Activated naive CD8-positive, alpha-beta T cell treated with anti-CD3 and anti-CD28 coated beads, Interleukin-2, amount 50 U/mL, for 24 hours (primary cell): ENCODE measurements around the gene GUCA2A.

Source experiments
- ATAC-seq: fragments of 150-1000 bp; cut with Tn5 transposase; one replicate; pipeline ENCODE4 v1.10.0; 2021
- DNase-seq: peaks from one replicate; pipeline ENCODE4 v3.0.0; 2021
- H3K27ac Mint-ChIP-seq: one replicate; pipeline ENCODE4 v1.8.0; 2021; ENCODE audit warnings: mild to moderate bottlenecking, mixed read lengths
- H3K27me3 Mint-ChIP-seq: one replicate; pipeline ENCODE4 v1.8.0; 2021; ENCODE audit warnings: mixed read lengths
- H3K36me3 Mint-ChIP-seq: one replicate; pipeline ENCODE4 v1.8.0; 2021; ENCODE audit warnings: low read depth, mixed read lengths
- H3K4me1 Mint-ChIP-seq: one replicate; pipeline ENCODE4 v1.8.0; 2021; ENCODE audit warnings: mixed read lengths
- H3K4me3 Mint-ChIP-seq: one replicate; pipeline ENCODE4 v1.8.0; 2021; ENCODE audit warnings: mild to moderate bottlenecking, moderate library complexity, mixed read lengths
- H3K9me3 Mint-ChIP-seq: one replicate; pipeline ENCODE4 v1.8.0; 2021; ENCODE audit warnings: mixed read lengths

GUCA2A gene

GRCh38 chr1:42171679-42172266 is 7.2 kb upstream of the GUCA2A start:
- ATAC-seq: no peak
- H3K4me3 Mint-ChIP-seq: no peak overlapping the region
- H3K36me3 Mint-ChIP-seq: peaks cover 1% of the 10 kb centered on the region
- no peaks in the 10 kb centered on the region for H3K9me3 Mint-ChIP-seq
- no peaks in the 10 kb centered on the region for H3K4me1 Mint-ChIP-seq
- DNase-seq: no peak
- no peak overlapping the region for H3K27ac Mint-ChIP-seq
- H3K27me3 Mint-ChIP-seq: no peaks in the 10 kb centered on the region

GRCh38 chr1:42170779-42171621 is 6.5 kb upstream of the GUCA2A start:
- no peaks in the 10 kb centered on the region for H3K9me3 Mint-ChIP-seq
- ATAC-seq (no peak), DNase-seq (no peak)
- no peaks in the 10 kb centered on the region for H3K27me3 Mint-ChIP-seq
- H3K4me3 Mint-ChIP-seq: no peak overlapping the region
- no peaks in the 10 kb centered on the region for H3K4me1 Mint-ChIP-seq
- H3K36me3 Mint-ChIP-seq: no peaks in the 10 kb centered on the region
- no peak overlapping the region for H3K27ac Mint-ChIP-seq

- no peaks in the 10 kb centered on the region for H3K4me1 Mint-ChIP-seq
- H3K36me3 Mint-ChIP-seq: no peaks in the 10 kb centered on the region
- DNase-seq (no peak), ATAC-seq (no peak)
- H3K4me3 Mint-ChIP-seq: no peak overlapping the region
- H3K27ac Mint-ChIP-seq: no peak overlapping the region
- no peaks in the 10 kb centered on the region for H3K9me3 Mint-ChIP-seq
- H3K27me3 Mint-ChIP-seq: no peaks in the 10 kb centered on the region
These were observed 4.2 kb upstream of the GUCA2A start for GRCh38 chr1:42168763-42169162.

- Mint-ChIP-seq H3K4me3 (no peak overlapping the region), H3K36me3 (no peaks in the 10 kb centered on the region), H3K4me1 (no peaks in the 10 kb centered on the region), H3K27me3 (no peaks in the 10 kb centered on the region), H3K27ac (no peak overlapping the region), H3K9me3 (no peaks in the 10 kb centered on the region)
- ATAC-seq (no peak), DNase-seq (no peak)
These were observed 3.8 kb upstream of the GUCA2A start for GRCh38 chr1:42168391-42168670.

GRCh38 chr1:42167611-42168390 is 3.3 kb upstream of the GUCA2A start:
- no peaks in the 10 kb centered on the region for H3K27me3 Mint-ChIP-seq

GRCh38 chr1:42165511-42166210 is 1.1 kb upstream of the GUCA2A start:
- Mint-ChIP-seq H3K36me3 (no peaks in the 10 kb centered on the region), H3K27me3 (peaks cover 4% of the 10 kb centered on the region), H3K4me3 (no peak overlapping the region), H3K4me1 (no peaks in the 10 kb centered on the region), H3K27ac (no peak overlapping the region), H3K9me3 (peaks cover 8% of the 10 kb centered on the region)
- DNase-seq (no peak), ATAC-seq (no peak)

More at GRCh38 chr1:42167611-42168390, 3.3 kb upstream of the GUCA2A start:
- no peak overlapping the region for H3K4me3 Mint-ChIP-seq
- no peaks in the 10 kb centered on the region for H3K36me3 Mint-ChIP-seq
- H3K4me1 Mint-ChIP-seq: no peaks in the 10 kb centered on the region
- ATAC-seq (no peak), DNase-seq (no peak)
- H3K9me3 Mint-ChIP-seq: no peaks in the 10 kb centered on the region
- no peak overlapping the region for H3K27ac Mint-ChIP-seq

GRCh38 chr1:42163536-42164503 is 725 bp downstream of the GUCA2A start:
- Mint-ChIP-seq H3K27ac (no peak overlapping the region), H3K4me3 (no peak overlapping the region)

GRCh38 chr1:42163114-42163513 is 1.4 kb downstream of the GUCA2A start:
- Mint-ChIP-seq H3K9me3 (peaks cover 10% of the 10 kb centered on the region), H3K4me3 (no peak overlapping the region), H3K36me3 (no peaks in the 10 kb centered on the region), H3K27ac (no peak overlapping the region), H3K4me1 (no peaks in the 10 kb centered on the region), H3K27me3 (peaks cover 6% of the 10 kb centered on the region)
- ATAC-seq: no peak
- no peak for DNase-seq

More at GRCh38 chr1:42163536-42164503, 725 bp downstream of the GUCA2A start:
- Mint-ChIP-seq H3K4me1 (no peaks in the 10 kb centered on the region), H3K9me3 (peaks cover 10% of the 10 kb centered on the region), H3K36me3 (no peaks in the 10 kb centered on the region), H3K27me3 (peaks cover 6% of the 10 kb centered on the region)
- DNase-seq (no peak), ATAC-seq (no peak)

- ATAC-seq: no peak
- Mint-ChIP-seq H3K9me3 (peaks cover 10% of the 10 kb centered on the region), H3K4me1 (peaks cover 4% of the 10 kb centered on the region), H3K36me3 (no peaks in the 10 kb centered on the region), H3K27me3 (peaks cover 6% of the 10 kb centered on the region), H3K27ac (no peak overlapping the region), H3K4me3 (no peak overlapping the region)
- no peak for DNase-seq
These were observed 2.4 kb downstream of the GUCA2A start for GRCh38 chr1:42162181-42162580.

- Mint-ChIP-seq H3K36me3 (no peaks in the 10 kb centered on the region), H3K4me3 (no peak overlapping the region), H3K27ac (no peak overlapping the region), H3K4me1 (peaks cover 4% of the 10 kb centered on the region), H3K27me3 (peaks cover 6% of the 10 kb centered on the region), H3K9me3 (peaks cover 10% of the 10 kb centered on the region)
- DNase-seq (no peak), ATAC-seq (no peak)
These were observed 6.4 kb downstream of the GUCA2A start for GRCh38 chr1:42158189-42158588.

GRCh38 chr1:42157667-42158066 is 6.9 kb downstream of the GUCA2A start:
- Mint-ChIP-seq H3K4me3 (no peak overlapping the region), H3K27me3 (peaks cover 6% of the 10 kb centered on the region), H3K9me3 (peaks cover 10% of the 10 kb centered on the region), H3K4me1 (peaks cover 4% of the 10 kb centered on the region), H3K36me3 (no peaks in the 10 kb centered on the region), H3K27ac (no peak overlapping the region)
- ATAC-seq: peak; percentile 56
- DNase-seq: no peak

- DNase-seq: no peak
- no peak for ATAC-seq
These were observed 9.2 kb downstream of the GUCA2A start for GRCh38 chr1:42155362-42155761.

GRCh38 chr1:42154685-42155084 is 9.9 kb downstream of the GUCA2A start:
- ATAC-seq: no peak
- no peak overlapping the region for H3K27ac Mint-ChIP-seq
- DNase-seq: no peak
- no peaks in the 10 kb centered on the region for H3K36me3 Mint-ChIP-seq
- H3K27me3 Mint-ChIP-seq: peaks cover 8% of the 10 kb centered on the region
- no peak overlapping the region for H3K4me3 Mint-ChIP-seq
- H3K4me1 Mint-ChIP-seq: peaks cover 4% of the 10 kb centered on the region
- no peaks in the 10 kb centered on the region for H3K9me3 Mint-ChIP-seq

More at GRCh38 chr1:42155362-42155761, 9.2 kb downstream of the GUCA2A start:
- H3K27ac Mint-ChIP-seq: no peak overlapping the region
- H3K27me3 Mint-ChIP-seq: peaks cover 3% of the 10 kb centered on the region
- H3K36me3 Mint-ChIP-seq: no peaks in the 10 kb centered on the region
- no peak overlapping the region for H3K4me3 Mint-ChIP-seq
- peaks cover 4% of the 10 kb centered on the region for H3K4me1 Mint-ChIP-seq
- no peaks in the 10 kb centered on the region for H3K9me3 Mint-ChIP-seq
